Endothelial cell of umbilical vein (primary cell): ENCODE data around the gene SUCLG2. TPM values are rescaled to one million over a fixed set of nuclear protein-coding genes. Genes with fewer than 3 reads are reported as not detected.

Experiments
- BruUV-seq: library from RNA; stranded (reverse); fragments of 400-500 nt; replicated peaks from 2 replicates; lab custom pipeline; 2021; lab: Mats Ljungman, UMichigan
- CTCF ChIA-PET: fragments of 300-600, 350-600 bp; sonication (Branson Sonifier 250); formaldehyde crosslinking; loops from one replicate; lab custom pipeline; 2021; ENCODE audit warnings: antibody characterized with exemption, inconsistent platforms; lab: Charles Lee
- POLR2A ChIA-PET: fragments of 300-600, 350-600 bp; sonication (Branson Sonifier 250); formaldehyde crosslinking; loops from one replicate; lab custom pipeline; 2021; ENCODE audit warnings: antibody characterized with exemption, inconsistent platforms; lab: Charles Lee
- DNase-seq: peaks from one replicate; pipeline ENCODE4 v3.0.0-alpha.2; 2011; ENCODE audit warnings: low read depth, low spot score
- FAIRE-seq: peaks from 2 replicates; lab custom pipeline; 2011; peaks lifted over from hg19 to GRCh38; lab: Jason Lieb, UNC
- H2AFZ ChIP-seq: 2 replicates; pipeline ENCODE4 v1.6.0; 2012; ENCODE audit warnings: low read depth, low read length, control low read depth, inconsistent platforms
- H3K27ac ChIP-seq: 2 replicates; pipeline ENCODE4 v1.5.1; 2011; ENCODE audit warnings: low read depth, mild to moderate bottlenecking, control low read depth, low read length, moderate library complexity; ENCODE audit not compliant: insufficient read depth
- H3K27me3 ChIP-seq, 2 experiments: 2 replicates each; pipeline versions ENCODE4 v1.6.0 to v1.6.1; 2011; ENCODE audit warnings: low read length in 2 of 2, mixed read lengths in 1 of 2; ENCODE audit not compliant: control insufficient read depth in 2 of 2, insufficient read depth in 2 of 2
- H3K36me3 ChIP-seq, 2 experiments: 2 replicates in 1 of 2; 3 replicates in 1 of 2; pipeline ENCODE4 v1.5.1; 2011; ENCODE audit warnings: low read length in 2 of 2, mild to moderate bottlenecking in 1 of 2, moderate library complexity in 1 of 2; ENCODE audit not compliant: control insufficient read depth in 2 of 2, insufficient read depth in 2 of 2; ENCODE audit errors: extremely low read depth in 1 of 2
- H3K4me1 ChIP-seq: 3 replicates; pipeline ENCODE4 v1.5.1; 2011; ENCODE audit warnings: mild to moderate bottlenecking, low read length; ENCODE audit not compliant: control insufficient read depth, insufficient read depth; ENCODE audit errors: extremely low read depth
- H3K4me2 ChIP-seq: 2 replicates; pipeline ENCODE4 v1.6.1; 2011; ENCODE audit warnings: low read length, control low read depth, mixed read lengths; ENCODE audit not compliant: insufficient read depth
- H3K4me3 ChIP-seq, 3 experiments: fragments of 200-600 bp in 1 of 3; sonication (generic), shearing (Covaris generic) in 1 of 3; replicated peaks in 1 of 3; 2 replicates each; pipeline ENCODE4 v1.5.1; 2011 to 2016; ENCODE audit warnings: control low read depth in 3 of 3, low read length in 3 of 3, mild to moderate bottlenecking in 2 of 3, inconsistent platforms in 1 of 3, low read depth in 1 of 3, moderate library complexity in 1 of 3; ENCODE audit not compliant: insufficient read depth in 1 of 3
- H3K79me2 ChIP-seq: 2 replicates; pipeline ENCODE4 v1.6.0; 2012; ENCODE audit warnings: low read length, inconsistent platforms; ENCODE audit not compliant: control insufficient read depth, insufficient read depth
- H3K9ac ChIP-seq: replicated peaks from 2 replicates; pipeline ENCODE3; 2011; ENCODE audit warnings: low read length, control low read depth; ENCODE audit not compliant: insufficient read depth; ENCODE audit errors: extremely low read depth
- H3K9me1 ChIP-seq: replicated peaks from 3 replicates; pipeline ENCODE4 v1.6.0; 2011; ENCODE audit warnings: mild to moderate bottlenecking, low read length; ENCODE audit not compliant: control insufficient read depth, insufficient read depth; ENCODE audit errors: extremely low read depth
- H3K9me3 ChIP-seq: replicated peaks from 2 replicates; pipeline ENCODE4 v1.5.1; 2012; ENCODE audit warnings: low read length, inconsistent platforms; ENCODE audit not compliant: control insufficient read depth, insufficient read depth
- H4K20me1 ChIP-seq: replicated peaks from 2 replicates; pipeline ENCODE3; 2011; ENCODE audit warnings: mild to moderate bottlenecking, low read length; ENCODE audit not compliant: control insufficient read depth, insufficient read depth; ENCODE audit errors: extremely low read depth
- CTCF ChIP-seq, 2 donors: IDR thresholded peaks; 1 replicate in 1 of 2; 2 replicates in 1 of 2; pipeline ENCODE4 v1.5.1; 2011; ENCODE audit warnings: low read length in 2 of 2, mild to moderate bottlenecking in 2 of 2, moderate library complexity in 2 of 2, control low read depth in 1 of 2, inconsistent platforms in 1 of 2, low read depth in 1 of 2; ENCODE audit not compliant: insufficient read depth in 1 of 2; ENCODE audit errors: extremely low read depth in 1 of 2
- EZH2 ChIP-seq: IDR thresholded peaks from 2 replicates; pipeline ENCODE4 v1.6.1; 2012; ENCODE audit warnings: borderline replicate concordance, low read depth, mild to moderate bottlenecking, moderate library complexity, low read length, inconsistent platforms; ENCODE audit not compliant: severe bottlenecking
- FOS ChIP-seq: IDR thresholded peaks from 2 replicates; pipeline ENCODE4 v1.6.1; 2011; ENCODE audit warnings: mild to moderate bottlenecking, low read length, moderate library complexity, borderline replicate concordance; ENCODE audit not compliant: insufficient read depth
- GATA2 ChIP-seq: IDR thresholded peaks from 2 replicates; pipeline ENCODE4 v1.7.0; 2011; ENCODE audit warnings: low read depth, mild to moderate bottlenecking, moderate library complexity, mixed read lengths, low read length; ENCODE audit not compliant: insufficient read length, insufficient read depth
- JUN ChIP-seq: IDR thresholded peaks from 2 replicates; pipeline ENCODE4 v1.6.1; 2011; ENCODE audit warnings: borderline replicate concordance, low read depth; ENCODE audit not compliant: insufficient read length, insufficient read depth
- MAX ChIP-seq: IDR thresholded peaks from 2 replicates; pipeline ENCODE4 v1.6.1; 2011; ENCODE audit not compliant: insufficient read depth, insufficient read length
- MYC ChIP-seq: IDR thresholded peaks from one replicate; pipeline ENCODE4 v1.6.1; 2011; ENCODE audit warnings: mild to moderate bottlenecking, low read depth, low read length
- POLR2A ChIP-seq: IDR thresholded peaks from 2 replicates; pipeline ENCODE4 v1.6.1; 2012; ENCODE audit warnings: low read depth, mild to moderate bottlenecking, control low read depth, low read length
- POLR2AphosphoS5 ChIP-seq: IDR thresholded peaks from 2 replicates; pipeline ENCODE4 v1.6.1; 2012; ENCODE audit warnings: low read depth, mild to moderate bottlenecking, control low read depth, low read length, moderate library complexity; ENCODE audit not compliant: insufficient read depth
- dilution Hi-C: fragments of 300-500 bp; cut with MboI; formaldehyde crosslinking; loops from one replicate; pipeline ENCODE4 v1.15.0; 2019; ENCODE audit warnings: low sequenced_read_pairs; ENCODE audit not compliant: extremely low pct_ligation_motif_present
- intact Hi-C: fragments of 100-400 bp; cut with micrococcal nuclease; formaldehyde crosslinking; loops from one replicate; pipeline ENCODE4 v1.10.0; 2022
- polyA plus RNA-seq, 4 experiments: library from polyadenylated mRNA; depleted of rRNA in 3 of 4; stranded (reverse) in 3 of 4; unstranded in 1 of 4; fragments of >200 nt; gene quantifications; 2 replicates each; pipeline versions ENCODE4 v1.2.1 to v1.2.3, GENCODE V29; 2011 to 2012; ENCODE audit warnings: missing spikeins in 1 of 4
- total RNA-seq: library from RNA; stranded (reverse); gene quantifications from 2 replicates; pipeline ENCODE4 v1.2.3, GENCODE V29; 2021

Gene SUCLG2
- total and polyA plus RNA-seq, 2 donors (not counting 3 experiments of a cell fraction or from before 2014, with no cell fraction given), result 8.1 to 38.3 TPM

- FAIRE-seq (peak; percentile 55), DNase-seq (peak; percentile 9)
- dilution Hi-C loops, result no loop called here
These were observed 76.0 kb downstream of the SUCLG2 start for GRCh38 chr3:67578416-67578815.

GRCh38 chr3:67576441-67576840 is 78.0 kb downstream of the SUCLG2 start:
- Histone ChIP-seq H3K4me2 (no peak overlapping the region), H3K27ac (no peak overlapping the region), H3K27me3 (no peaks in the 10 kb centered on the region), H3K36me3 (no peaks in the 10 kb centered on the region), H3K4me1 (peaks cover 7% of the 10 kb centered on the region), H3K9ac (no peak overlapping the region), H3K9me1 (no peaks in the 10 kb centered on the region), H3K9me3 (no peaks in the 10 kb centered on the region), H2AFZ (no peak overlapping the region), H4K20me1 (no peaks in the 10 kb centered on the region), H3K79me2 (no peaks in the 10 kb centered on the region), H3K4me3 (no peak overlapping the region)
- intact Hi-C loops, result no loop called here
- ChIA-PET CTCF (no interaction called here), POLR2A (no interaction called here)
- dilution Hi-C loops, result no loop called here
- DNase-seq (no peak), FAIRE-seq (no peak)
- TF ChIP-seq FOS, result no peak
- no peak for TF ChIP-seq MAX
- TF ChIP-seq GATA2, result no peak
- no peak for TF ChIP-seq MYC
- TF ChIP-seq POLR2AphosphoS5, result no peak
- no peak for TF ChIP-seq JUN
- TF ChIP-seq CTCF (IDR thresholded peaks at IDR 0.05; ENCODE audit: extremely low read depth in 1 of 2, insufficient read depth in 1 of 2, low read depth in 1 of 2, low read length in 2 of 2), result no peak
- no peak for TF ChIP-seq POLR2A
- no peak for TF ChIP-seq EZH2
- BruUV-seq, result no TSS peak

More at GRCh38 chr3:67578416-67578815, 76.0 kb downstream of the SUCLG2 start:
- Histone ChIP-seq H2AFZ (peak overlapping the region; percentile 45), H3K4me3 (no peak overlapping the region), H3K9me1 (no peaks in the 10 kb centered on the region), H3K9ac (no peak overlapping the region), H3K27me3 (no peaks in the 10 kb centered on the region), H3K36me3 (no peaks in the 10 kb centered on the region), H3K9me3 (no peaks in the 10 kb centered on the region), H3K27ac (no peak overlapping the region), H3K4me2 (peak overlapping the region; percentile 55), H3K79me2 (peaks cover 2% of the 10 kb centered on the region), H4K20me1 (no peaks in the 10 kb centered on the region), H3K4me1 (peaks cover 7% of the 10 kb centered on the region)
- CTCF ChIA-PET, result no interaction called here
- BruUV-seq, result no TSS peak
- TF ChIP-seq FOS (no peak), GATA2 (no peak), POLR2A (no peak), MYC (no peak)
- POLR2A ChIA-PET, result no interaction called here
- intact Hi-C loops, result loop anchor here (2.0 kb wide), 1 partner anchor 20 kb away; no protein-coding TSS in a partner anchor
